Measurements from ENCODE around the gene TAF4B. TPM values are rescaled to one million over a fixed set of nuclear protein-coding genes. Genes with fewer than 3 reads are reported as not detected.

The TAF4B gene
- total and polyA plus RNA-seq, 2 donors (not counting 1 experiment from before 2014, with no cell fraction given): 10.5 to 16.1 TPM

- no peaks in the 10 kb centered on the region for H3K9me3 ChIP-seq (ENCODE audit: control extremely low read depth in 1 of 3, control insufficient read depth in 2 of 3, insufficient read depth in 1 of 3, low read length in 2 of 3)
- no peak for DNase-seq
- Mint-ChIP-seq H3K27ac (no peak overlapping the region), H3K9me3 (ENCODE audit: insufficient read depth) (no peaks in the 10 kb centered on the region), H3K4me1 (peaks cover 4% of the 10 kb centered on the region), H3K4me3 (no peak overlapping the region), H3K27me3 (no peaks in the 10 kb centered on the region)
- H3K4me3 ChIP-seq (ENCODE audit: control extremely low read depth in 1 of 5, extremely low read depth in 1 of 5, insufficient read depth in 1 of 5, low read depth in 2 of 5, low read length in 4 of 5): no peak overlapping the region
- no peak overlapping the region for H3K4me2 ChIP-seq (replicated peaks; ENCODE audit: low read depth, low read length, poor library complexity, severe bottlenecking)
- ChIA-PET POLR2A (no interaction called here), CTCF (interaction anchor here (1.1 kb wide), 1 partner anchor 25 kb away, joined by 3 read pairs; no protein-coding TSS in a partner anchor)
- 86% methylated on average over 2 of the region's 4 CpGs for WGBS (ENCODE audit: insufficient coverage)
- H3K27ac ChIP-seq (ENCODE audit: low read length in 2 of 2): no peak overlapping the region
- H4K20me1 ChIP-seq (ENCODE audit: control insufficient read depth, insufficient read depth, low read length, poor library complexity, severe bottlenecking): no peaks in the 10 kb centered on the region
- H3K36me3 ChIP-seq (replicated peaks in 1 of 2; ENCODE audit: control extremely low read depth in 1 of 2, control insufficient read depth in 1 of 2, extremely low read depth in 1 of 2, insufficient read depth in 2 of 2, low read length in 1 of 2): no peaks in the 10 kb centered on the region
- H3K9ac ChIP-seq (ENCODE audit: low read length): no peak overlapping the region
- H2AFZ ChIP-seq (ENCODE audit: insufficient read depth, low read depth, low read length, poor library complexity, severe bottlenecking): no peak overlapping the region
- no peaks in the 10 kb centered on the region for H3K4me1 ChIP-seq (ENCODE audit: control insufficient read depth in 2 of 2, insufficient read depth in 2 of 2, low read length in 2 of 2)
- TF ChIP-seq EZH2 (IDR thresholded peaks at IDR 0.05; ENCODE audit: borderline replicate concordance, insufficient read depth, low read depth, low read length, poor library complexity, severe bottlenecking) (no peak), CTCF (IDR thresholded peaks at IDR 0.05) (no peak)
- no peak for ATAC-seq (ENCODE audit: low read depth)
- H3K79me2 ChIP-seq (ENCODE audit: control insufficient read depth, insufficient read depth, low read length): no peaks in the 10 kb centered on the region
- intact Hi-C loops (cut with micrococcal nuclease): no loop called here
- no peaks in the 10 kb centered on the region for H3K27me3 ChIP-seq (replicated peaks in 1 of 4; ENCODE audit: control extremely low read depth in 1 of 4, control insufficient read depth in 3 of 4, insufficient read depth in 4 of 4, low read length in 3 of 4)
Measured at GRCh38 chr18:26409091-26409490, 182.8 kb downstream of the TAF4B start.

DNA sequence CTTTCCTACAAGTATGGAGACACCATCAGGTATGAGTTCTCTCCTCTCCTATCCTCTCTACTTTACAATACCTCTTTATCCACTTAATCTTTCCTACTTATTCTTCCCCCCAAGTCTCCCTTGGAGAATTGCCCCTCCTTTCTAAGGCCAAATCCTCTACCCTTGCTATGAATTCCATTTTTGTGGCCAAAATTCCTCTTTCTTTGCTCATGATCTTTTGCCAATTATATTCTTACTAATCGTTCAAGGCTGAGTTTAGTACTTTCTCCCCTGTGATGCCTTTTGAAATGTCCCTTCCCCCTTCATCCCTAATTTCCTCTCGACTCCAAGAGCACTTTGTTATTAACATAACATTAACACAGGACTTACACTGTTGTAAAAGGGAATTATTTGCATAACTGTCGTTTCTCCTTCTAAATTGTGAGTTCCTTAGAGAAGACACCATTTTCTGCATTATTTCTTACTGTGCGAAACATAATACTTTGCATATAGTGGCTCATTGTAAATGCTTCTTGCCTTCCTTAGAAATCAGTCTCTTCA is 188.7 kb downstream of the TAF4B start:
- Mint-ChIP-seq H3K27me3 (no peaks in the 10 kb centered on the region), H3K9me3 (ENCODE audit: insufficient read depth) (no peaks in the 10 kb centered on the region), H3K4me3 (no peak overlapping the region), H3K4me1 (no peaks in the 10 kb centered on the region), H3K27ac (no peak overlapping the region)
- no peaks in the 10 kb centered on the region for H3K27me3 ChIP-seq (replicated peaks in 1 of 4; ENCODE audit: control extremely low read depth in 1 of 4, control insufficient read depth in 3 of 4, insufficient read depth in 4 of 4, low read length in 3 of 4)
- H3K4me2 ChIP-seq (replicated peaks; ENCODE audit: low read depth, low read length, poor library complexity, severe bottlenecking): no peak overlapping the region
- no peak overlapping the region for H2AFZ ChIP-seq (ENCODE audit: insufficient read depth, low read depth, low read length, poor library complexity, severe bottlenecking)
- POLR2A ChIA-PET: no interaction called here
- ATAC-seq (ENCODE audit: low read depth): no peak
- WGBS (ENCODE audit: insufficient coverage): 60% methylated on average over 1 of the region's 4 CpGs
- no peaks in the 10 kb centered on the region for H3K9me3 ChIP-seq (ENCODE audit: control extremely low read depth in 1 of 3, control insufficient read depth in 2 of 3, insufficient read depth in 1 of 3, low read length in 2 of 3)
- H3K27ac ChIP-seq (ENCODE audit: low read length in 2 of 2): no peak overlapping the region
- TF ChIP-seq EZH2 (IDR thresholded peaks at IDR 0.05; ENCODE audit: borderline replicate concordance, insufficient read depth, low read depth, low read length, poor library complexity, severe bottlenecking) (no peak), CTCF (IDR thresholded peaks at IDR 0.05) (no peak)
- H4K20me1 ChIP-seq (ENCODE audit: control insufficient read depth, insufficient read depth, low read length, poor library complexity, severe bottlenecking): no peaks in the 10 kb centered on the region
- intact Hi-C loops (cut with micrococcal nuclease): no loop called here
- H3K79me2 ChIP-seq (ENCODE audit: control insufficient read depth, insufficient read depth, low read length): no peaks in the 10 kb centered on the region
- no peaks in the 10 kb centered on the region for H3K4me1 ChIP-seq (ENCODE audit: control insufficient read depth in 2 of 2, insufficient read depth in 2 of 2, low read length in 2 of 2)
- no peak for DNase-seq
- CTCF ChIA-PET: no interaction called here
- no peak overlapping the region for H3K9ac ChIP-seq (ENCODE audit: low read length)
- no peak overlapping the region for H3K4me3 ChIP-seq (ENCODE audit: control extremely low read depth in 1 of 5, extremely low read depth in 1 of 5, insufficient read depth in 1 of 5, low read depth in 2 of 5, low read length in 4 of 5)
- H3K36me3 ChIP-seq (replicated peaks in 1 of 2; ENCODE audit: control extremely low read depth in 1 of 2, control insufficient read depth in 1 of 2, extremely low read depth in 1 of 2, insufficient read depth in 2 of 2, low read length in 1 of 2): no peaks in the 10 kb centered on the region
